Astrocyte (in vitro differentiated cells and primary cell): ENCODE measurements around the gene OR52E8.

Source experiments
- EZH2 ChIP-seq: IDR thresholded peaks from 2 replicates; pipeline ENCODE4 v1.6.1; 2012; ENCODE audit warnings: mild to moderate bottlenecking, low read length, inconsistent platforms; ENCODE audit not compliant: insufficient read depth
- TF ChIP-seq, protein P1 (sequence below): IDR thresholded peaks from 2 replicates; pipeline ENCODE4 v1.5.1; 2011; ENCODE audit warnings: low read depth, mild to moderate bottlenecking, inconsistent platforms, low read length, moderate library complexity; ENCODE audit not compliant: insufficient read depth

DNA sequence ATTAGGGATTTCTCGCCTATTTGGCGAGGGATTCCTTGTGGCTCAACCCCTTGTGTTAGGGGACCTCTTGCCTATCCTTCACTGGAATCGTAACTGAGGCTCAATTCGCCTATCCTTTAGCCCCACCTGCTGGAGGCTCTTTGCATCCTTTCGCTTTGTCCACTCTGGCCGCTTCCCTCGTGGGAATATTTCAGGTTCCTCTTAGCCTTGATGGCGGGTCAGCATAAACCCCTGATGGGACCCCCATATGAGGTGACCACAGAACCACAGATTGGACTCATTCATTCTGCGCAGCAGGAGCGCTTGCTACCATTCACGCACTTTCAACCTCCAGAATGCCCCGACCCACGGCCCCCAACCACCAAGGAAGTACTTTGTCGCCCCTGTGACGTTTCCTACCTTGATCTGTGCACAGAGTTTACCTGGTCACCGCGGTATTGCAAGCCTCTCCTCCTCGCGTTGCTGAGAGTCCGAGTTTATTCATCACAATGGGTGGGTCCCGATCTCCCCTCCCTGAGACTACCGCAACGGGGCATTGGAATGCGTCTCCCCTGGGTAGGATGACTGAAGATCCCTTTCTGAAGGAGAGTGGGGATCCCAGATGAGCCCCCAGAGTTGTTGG, 48.9 kb downstream of the OR52E8 start, which contains the start of gene OR52N2:
- no peak for TF ChIP-seq EZH2
- TF ChIP-seq, protein P1, sequence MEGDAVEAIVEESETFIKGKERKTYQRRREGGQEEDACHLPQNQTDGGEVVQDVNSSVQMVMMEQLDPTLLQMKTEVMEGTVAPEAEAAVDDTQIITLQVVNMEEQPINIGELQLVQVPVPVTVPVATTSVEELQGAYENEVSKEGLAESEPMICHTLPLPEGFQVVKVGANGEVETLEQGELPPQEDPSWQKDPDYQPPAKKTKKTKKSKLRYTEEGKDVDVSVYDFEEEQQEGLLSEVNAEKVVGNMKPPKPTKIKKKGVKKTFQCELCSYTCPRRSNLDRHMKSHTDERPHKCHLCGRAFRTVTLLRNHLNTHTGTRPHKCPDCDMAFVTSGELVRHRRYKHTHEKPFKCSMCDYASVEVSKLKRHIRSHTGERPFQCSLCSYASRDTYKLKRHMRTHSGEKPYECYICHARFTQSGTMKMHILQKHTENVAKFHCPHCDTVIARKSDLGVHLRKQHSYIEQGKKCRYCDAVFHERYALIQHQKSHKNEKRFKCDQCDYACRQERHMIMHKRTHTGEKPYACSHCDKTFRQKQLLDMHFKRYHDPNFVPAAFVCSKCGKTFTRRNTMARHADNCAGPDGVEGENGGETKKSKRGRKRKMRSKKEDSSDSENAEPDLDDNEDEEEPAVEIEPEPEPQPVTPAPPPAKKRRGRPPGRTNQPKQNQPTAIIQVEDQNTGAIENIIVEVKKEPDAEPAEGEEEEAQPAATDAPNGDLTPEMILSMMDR: peak; percentile 78
